Measurements from ENCODE around the gene POU2F1.
"Not testable (repeated sequence)": the region's sequence is repeated elsewhere in the genome, so short reads cannot be mapped to it uniquely, and the experiment has no call there.

The POU2F1 gene

GRCh38 chr1:167197692-167198091 is 23.0 kb upstream of the POU2F1 start:
- DNase-seq (ENCODE audit: low spot score in 2 of 2) (no peak), ATAC-seq (peak; percentile 69)
- H3K27ac Mint-ChIP-seq: no peak overlapping the region
- no peak overlapping the region for H3K4me3 Mint-ChIP-seq
- H3K36me3 Mint-ChIP-seq: no peaks in the 10 kb centered on the region
- no peaks in the 10 kb centered on the region for H3K9me3 Mint-ChIP-seq
- peaks cover 26% of the 10 kb centered on the region for H3K4me1 Mint-ChIP-seq

GRCh38 chr1:167198518-167199133 is 22.1 kb upstream of the POU2F1 start:
- Mint-ChIP-seq H3K4me3 (no peak overlapping the region), H3K27ac (no peak overlapping the region), H3K36me3 (no peaks in the 10 kb centered on the region), H3K9me3 (no peaks in the 10 kb centered on the region), H3K4me1 (peaks cover 26% of the 10 kb centered on the region)
- no peak for DNase-seq (ENCODE audit: low spot score in 2 of 2)
- ATAC-seq: no peak

- Mint-ChIP-seq H3K36me3 (no peaks in the 10 kb centered on the region), H3K9me3 (no peaks in the 10 kb centered on the region), H3K27ac (no peak overlapping the region), H3K4me3 (no peak overlapping the region), H3K4me1 (peaks cover 26% of the 10 kb centered on the region)
- no peak for DNase-seq (ENCODE audit: low spot score in 2 of 2)
- ATAC-seq: no peak
Observed at GRCh38 chr1:167199656-167200055, 21.0 kb upstream of the POU2F1 start.

DNA sequence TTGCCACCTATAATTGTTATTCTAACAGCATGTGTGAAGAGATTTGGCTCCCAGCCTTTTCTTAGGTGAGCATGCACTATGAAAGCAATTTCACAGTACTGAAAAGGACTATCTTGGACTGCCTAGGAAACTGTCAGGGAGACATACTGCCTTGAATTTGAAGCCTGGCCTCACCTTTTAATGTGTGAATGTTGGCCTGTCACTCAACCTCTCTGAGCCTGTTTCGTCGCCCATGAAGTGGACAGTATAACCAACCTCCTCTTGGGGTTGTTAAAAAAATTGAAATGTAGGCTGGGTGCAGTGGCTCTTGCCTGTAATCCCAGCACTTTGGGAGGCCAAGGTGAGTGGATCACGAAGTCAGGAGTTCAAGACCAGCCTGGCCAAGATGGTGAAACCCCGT is 20.4 kb upstream of the POU2F1 start:
- Mint-ChIP-seq H3K36me3 (no peaks in the 10 kb centered on the region), H3K27ac (no peak overlapping the region), H3K4me1 (peaks cover 26% of the 10 kb centered on the region), H3K4me3 (no peak overlapping the region), H3K9me3 (no peaks in the 10 kb centered on the region)
- ATAC-seq (no peak), DNase-seq (ENCODE audit: low spot score in 2 of 2) (no peak)

GRCh38 chr1:167200749-167201148 is 19.9 kb upstream of the POU2F1 start:
- Mint-ChIP-seq H3K9me3 (no peaks in the 10 kb centered on the region), H3K36me3 (no peaks in the 10 kb centered on the region), H3K4me1 (peaks cover 26% of the 10 kb centered on the region), H3K27ac (no peak overlapping the region), H3K4me3 (peak overlapping the region; percentile 24)
- DNase-seq (ENCODE audit: low spot score in 2 of 2) (no peak), ATAC-seq (peak; percentile 83)

DNA sequence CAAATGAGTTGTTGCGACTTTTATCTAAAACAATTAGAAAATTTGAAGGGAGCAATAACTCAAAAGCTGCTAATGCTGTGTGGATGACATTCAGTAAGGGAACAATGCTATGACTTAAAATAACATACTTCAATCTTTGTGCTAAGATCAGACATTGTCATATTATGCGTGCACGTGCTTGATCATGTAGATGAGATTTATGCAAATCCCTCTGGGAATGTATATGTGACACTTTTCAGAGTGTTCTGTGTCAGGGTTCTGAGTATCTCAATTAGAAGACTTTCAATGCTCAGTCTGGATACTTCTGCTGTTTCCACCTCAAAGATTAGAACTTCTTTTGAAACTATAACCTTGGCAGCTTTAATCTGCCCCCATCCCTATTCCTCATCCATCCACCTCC is 18.6 kb upstream of the POU2F1 start:
- ATAC-seq: no peak
- Mint-ChIP-seq H3K9me3 (no peaks in the 10 kb centered on the region), H3K4me3 (no peak overlapping the region), H3K36me3 (no peaks in the 10 kb centered on the region), H3K4me1 (peaks cover 29% of the 10 kb centered on the region), H3K27ac (no peak overlapping the region)
- DNase-seq (ENCODE audit: low spot score in 2 of 2): no peak

DNA sequence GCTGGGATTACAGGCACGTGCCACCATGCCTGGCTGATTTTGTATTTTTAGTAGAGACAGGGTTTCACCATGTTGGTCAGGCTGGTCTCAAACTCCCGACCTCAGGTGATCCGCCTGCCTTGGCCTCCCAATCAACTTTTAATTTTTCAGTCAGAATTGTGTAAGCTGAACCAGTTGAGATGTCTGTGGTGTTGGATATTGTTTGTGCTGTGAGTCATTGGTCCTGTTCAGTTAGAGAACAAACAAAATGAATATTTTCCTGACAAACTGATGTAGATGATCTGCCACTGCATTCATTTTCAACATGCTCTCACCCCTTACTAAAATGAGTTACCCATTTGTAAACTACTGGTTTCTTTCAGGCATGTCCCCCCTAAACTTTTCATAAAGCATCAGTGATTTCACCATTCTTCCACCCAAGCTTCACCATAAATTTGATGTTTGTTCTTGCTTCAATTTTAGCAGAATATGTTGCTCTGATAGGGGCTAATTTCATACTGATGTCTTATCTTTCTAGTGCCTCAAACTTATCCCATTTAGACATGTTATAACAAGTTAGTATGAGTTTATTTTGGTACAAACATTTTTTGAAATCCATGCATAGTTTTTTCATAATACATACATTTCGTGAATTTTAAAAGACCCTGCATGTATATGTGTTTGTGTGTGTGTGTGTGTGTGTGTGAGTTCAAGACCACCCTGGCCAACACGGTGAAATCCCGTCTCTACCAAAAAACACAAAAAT is 15.2 kb upstream of the POU2F1 start:
- not testable (repeated sequence) for H3K36me3 Mint-ChIP-seq; DNase-seq (ENCODE audit: low spot score in 2 of 2); ATAC-seq; H3K27ac Mint-ChIP-seq; H3K4me3 Mint-ChIP-seq
- H3K4me1 Mint-ChIP-seq: peaks cover 31% of the 10 kb centered on the region
- peaks cover 11% of the 10 kb centered on the region for H3K9me3 Mint-ChIP-seq

GRCh38 chr1:167206166-167206835 is 14.4 kb upstream of the POU2F1 start:
- ATAC-seq (peak; percentile 45), DNase-seq (ENCODE audit: low spot score in 2 of 2) (no peak)
- Mint-ChIP-seq H3K27ac (no peak overlapping the region), H3K9me3 (peaks cover 11% of the 10 kb centered on the region), H3K4me3 (no peak overlapping the region), H3K36me3 (no peaks in the 10 kb centered on the region), H3K4me1 (peaks cover 30% of the 10 kb centered on the region)

- H3K36me3 Mint-ChIP-seq: no peaks in the 10 kb centered on the region
- H3K9me3 Mint-ChIP-seq: peaks cover 11% of the 10 kb centered on the region
- ATAC-seq: peak; percentile 89
- H3K4me1 Mint-ChIP-seq: peaks cover 33% of the 10 kb centered on the region
- peak overlapping the region; percentile 29 for H3K4me3 Mint-ChIP-seq
- DNase-seq (ENCODE audit: low spot score in 2 of 2): no peak
- peak overlapping the region; percentile 81 for H3K27ac Mint-ChIP-seq
Observed at GRCh38 chr1:167207940-167208623, 12.6 kb upstream of the POU2F1 start.

DNA sequence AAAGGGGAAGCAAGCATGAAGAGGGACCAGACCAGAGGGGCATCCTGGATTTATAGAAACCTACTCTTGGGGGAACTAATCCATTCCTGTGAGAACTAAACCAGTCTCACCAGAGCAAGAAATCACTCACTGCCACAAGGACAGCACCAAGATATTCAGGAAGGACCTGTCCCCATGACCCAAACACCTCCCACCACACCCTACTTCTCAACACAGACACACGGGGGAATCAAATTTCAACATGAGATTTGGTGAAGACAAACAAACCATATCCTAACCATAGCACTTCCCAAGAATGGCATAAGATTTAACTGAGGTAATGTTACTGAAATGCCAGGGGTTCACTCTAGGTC is 12.1 kb upstream of the POU2F1 start:
- H3K9me3 Mint-ChIP-seq: peaks cover 11% of the 10 kb centered on the region
- H3K4me1 Mint-ChIP-seq: peaks cover 33% of the 10 kb centered on the region
- ATAC-seq (no peak), DNase-seq (ENCODE audit: low spot score in 2 of 2) (peak in 1 of 2 donors; percentile 57)
- no peaks in the 10 kb centered on the region for H3K36me3 Mint-ChIP-seq
- peak overlapping the region; percentile 81 for H3K27ac Mint-ChIP-seq
- peak overlapping the region; percentile 29 for H3K4me3 Mint-ChIP-seq

DNA sequence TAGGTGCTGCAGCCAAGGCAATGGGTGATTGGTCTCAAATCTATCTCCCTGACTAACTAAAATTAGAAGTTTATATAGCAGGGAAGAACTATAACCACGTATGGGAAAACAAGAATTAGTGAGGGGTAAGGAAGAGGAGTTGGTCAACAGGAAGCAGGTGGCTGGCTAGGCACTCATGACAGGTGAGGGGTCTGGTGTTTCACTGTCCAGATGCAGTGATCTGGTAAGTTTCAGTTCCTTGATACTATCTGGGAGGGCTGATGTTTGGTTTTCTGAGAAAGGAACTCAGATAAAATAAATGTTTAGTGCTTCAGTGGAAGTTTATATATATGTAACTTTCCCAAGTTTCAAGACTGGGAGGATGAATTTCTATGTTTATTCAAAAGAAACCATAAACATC is 11.6 kb upstream of the POU2F1 start:
- Mint-ChIP-seq H3K4me3 (no peak overlapping the region), H3K36me3 (no peaks in the 10 kb centered on the region), H3K27ac (peak overlapping the region; percentile 81), H3K4me1 (peaks cover 33% of the 10 kb centered on the region), H3K9me3 (peaks cover 11% of the 10 kb centered on the region)
- ATAC-seq (no peak), DNase-seq (ENCODE audit: low spot score in 2 of 2) (no peak)

DNA sequence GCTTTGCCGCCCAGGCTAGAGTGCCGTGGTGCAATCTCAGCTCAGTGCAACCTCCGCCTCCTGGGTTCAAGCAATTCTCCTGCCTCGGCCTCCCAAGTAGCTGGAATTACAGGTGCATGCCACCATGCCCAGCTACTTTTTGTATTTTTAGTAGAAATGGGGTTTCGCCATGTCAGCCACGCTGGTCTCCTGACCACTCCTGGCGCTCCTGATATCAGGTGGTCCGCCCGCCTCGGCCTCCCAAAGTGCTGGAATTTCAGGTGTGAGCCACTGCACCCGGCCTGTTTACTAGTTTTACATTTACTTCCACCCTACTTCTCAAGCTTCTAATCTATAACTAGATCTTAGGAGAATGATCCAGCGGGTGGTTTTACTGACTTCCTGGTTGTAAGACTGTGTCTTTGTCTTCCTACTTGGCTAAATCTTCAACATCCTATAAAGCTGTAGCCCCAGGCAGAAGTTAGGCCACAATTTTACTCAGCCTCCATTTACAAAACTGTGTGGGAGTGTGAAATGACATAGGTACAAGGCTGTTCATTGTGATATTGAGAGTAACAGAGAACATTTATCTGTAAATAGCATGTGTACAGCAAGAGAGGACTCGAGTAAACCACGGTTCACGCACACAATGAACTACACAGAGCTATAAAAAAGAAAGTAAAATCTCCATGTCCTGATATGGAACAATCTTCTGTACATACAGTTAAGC is 9.6 kb upstream of the POU2F1 start:
- peak; percentile 65 for ATAC-seq
- Mint-ChIP-seq H3K4me3 (no peak overlapping the region), H3K36me3 (no peaks in the 10 kb centered on the region), H3K4me1 (peaks cover 37% of the 10 kb centered on the region), H3K9me3 (peaks cover 11% of the 10 kb centered on the region), H3K27ac (peak overlapping the region; percentile 54)
- no peak for DNase-seq (ENCODE audit: low spot score in 2 of 2)

DNA sequence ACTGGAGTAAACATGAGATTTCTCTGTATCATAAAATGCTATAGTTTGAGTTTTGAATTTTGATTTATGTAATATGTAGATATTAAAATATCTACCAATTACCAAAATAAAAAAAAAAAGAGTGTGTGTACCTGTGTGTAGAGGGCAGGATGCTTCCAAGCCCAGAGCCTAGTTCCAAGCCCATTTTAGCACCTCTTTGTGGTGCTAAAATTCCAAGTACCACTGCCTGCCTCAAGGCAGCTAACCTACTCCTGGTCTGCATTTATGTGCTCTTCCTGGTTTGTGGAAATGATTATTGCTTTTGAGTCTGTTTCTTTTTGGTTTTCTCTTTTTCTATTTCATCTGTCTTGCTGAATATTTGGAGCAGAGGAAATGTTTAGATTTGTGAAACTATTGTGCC is 8.7 kb upstream of the POU2F1 start:
- Mint-ChIP-seq H3K9me3 (peaks cover 11% of the 10 kb centered on the region), H3K4me1 (peaks cover 27% of the 10 kb centered on the region), H3K36me3 (no peaks in the 10 kb centered on the region), H3K4me3 (no peak overlapping the region), H3K27ac (no peak overlapping the region)
- no peak for ATAC-seq
- DNase-seq (ENCODE audit: low spot score in 2 of 2): no peak

GRCh38 chr1:167216809-167217208 is 3.9 kb upstream of the POU2F1 start:
- no peaks in the 10 kb centered on the region for H3K9me3 Mint-ChIP-seq
- peaks cover 22% of the 10 kb centered on the region for H3K4me1 Mint-ChIP-seq
- H3K27ac Mint-ChIP-seq: no peak overlapping the region
- H3K4me3 Mint-ChIP-seq: no peak overlapping the region
- ATAC-seq (no peak), DNase-seq (ENCODE audit: low spot score in 2 of 2) (no peak)
- peaks cover 19% of the 10 kb centered on the region for H3K36me3 Mint-ChIP-seq

DNA sequence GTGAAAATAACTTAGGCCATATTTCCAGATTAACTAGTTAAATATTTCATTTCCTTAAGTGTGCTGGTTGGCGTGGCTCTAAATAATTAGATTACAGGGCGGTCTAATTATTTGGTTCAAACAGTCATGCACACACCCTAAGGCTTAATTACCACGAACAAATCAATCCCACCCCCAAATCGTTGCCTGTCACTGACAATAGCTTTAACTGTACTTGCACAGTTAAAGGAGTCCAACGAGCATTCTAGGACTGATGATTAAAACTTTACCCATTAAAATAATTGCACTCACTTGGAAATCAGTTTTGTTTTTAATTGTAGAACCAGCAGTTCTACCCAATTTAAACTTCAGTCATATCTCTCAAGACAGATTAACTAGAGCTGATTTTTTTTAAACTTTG is 1.5 kb upstream of the POU2F1 start:
- DNase-seq (ENCODE audit: low spot score in 2 of 2) (no peak), ATAC-seq (no peak)
- H3K36me3 Mint-ChIP-seq: peaks cover 37% of the 10 kb centered on the region
- H3K4me3 Mint-ChIP-seq: peak overlapping the region; percentile 90
- H3K27ac Mint-ChIP-seq: peak overlapping the region; percentile 99
- H3K9me3 Mint-ChIP-seq: no peaks in the 10 kb centered on the region
- peaks cover 46% of the 10 kb centered on the region for H3K4me1 Mint-ChIP-seq
